Activated naive CD8-positive, alpha-beta T cell treated with anti-CD3 and anti-CD28 coated beads, Interleukin-2, amount 10 ng/mL, durations not matched to agents 7 days and 5 days (primary cell): ENCODE results near the gene ELANE. TPM values are rescaled to one million over a fixed set of nuclear protein-coding genes. Genes with fewer than 3 reads are reported as not detected.
"Not testable (repeated sequence)": the region's sequence is repeated elsewhere in the genome, so short reads cannot be mapped to it uniquely, and the experiment has no call there.

Experiments
- ATAC-seq: fragments of 150-1000 bp; cut with Tn5 transposase; one replicate; pipeline ENCODE4 v1.10.0; 2021; ENCODE audit warnings: low read depth, moderate library complexity
- POLR2A ChIA-PET: fragments of 350-600 bp; sonication (Branson Sonifier 250); formaldehyde crosslinking; loops from one replicate; lab custom pipeline; 2021; ENCODE audit warnings: antibody characterized with exemption; lab: Charles Lee
- DNase-seq: peaks from one replicate; pipeline ENCODE4 v3.0.0; 2021
- H3K27ac Mint-ChIP-seq: one replicate; pipeline ENCODE4 v1.8.0; 2022; ENCODE audit warnings: mild to moderate bottlenecking, mixed read lengths
- H3K27me3 Mint-ChIP-seq: one replicate; pipeline ENCODE4 v1.8.0; 2022; ENCODE audit warnings: mild to moderate bottlenecking, moderate library complexity, mixed read lengths
- H3K36me3 Mint-ChIP-seq: one replicate; pipeline ENCODE4 v1.8.0; 2021; ENCODE audit warnings: mild to moderate bottlenecking, mixed read lengths
- H3K4me1 Mint-ChIP-seq: one replicate; pipeline ENCODE4 v1.8.0; 2021; ENCODE audit warnings: mixed read lengths
- H3K4me3 Mint-ChIP-seq: one replicate; pipeline ENCODE4 v1.8.0; 2022; ENCODE audit warnings: mild to moderate bottlenecking, moderate library complexity, mixed read lengths
- H3K9me3 Mint-ChIP-seq: one replicate; pipeline ENCODE4 v1.8.0; 2021; ENCODE audit warnings: mixed read lengths
- total RNA-seq, 2 experiments: library from RNA; stranded (reverse); gene quantifications; one replicate each; pipeline ENCODE4 v1.2.3, GENCODE V29; 2021

The ELANE gene
- total RNA-seq, 2 experiments from 2014 or later, result not detected

DNA sequence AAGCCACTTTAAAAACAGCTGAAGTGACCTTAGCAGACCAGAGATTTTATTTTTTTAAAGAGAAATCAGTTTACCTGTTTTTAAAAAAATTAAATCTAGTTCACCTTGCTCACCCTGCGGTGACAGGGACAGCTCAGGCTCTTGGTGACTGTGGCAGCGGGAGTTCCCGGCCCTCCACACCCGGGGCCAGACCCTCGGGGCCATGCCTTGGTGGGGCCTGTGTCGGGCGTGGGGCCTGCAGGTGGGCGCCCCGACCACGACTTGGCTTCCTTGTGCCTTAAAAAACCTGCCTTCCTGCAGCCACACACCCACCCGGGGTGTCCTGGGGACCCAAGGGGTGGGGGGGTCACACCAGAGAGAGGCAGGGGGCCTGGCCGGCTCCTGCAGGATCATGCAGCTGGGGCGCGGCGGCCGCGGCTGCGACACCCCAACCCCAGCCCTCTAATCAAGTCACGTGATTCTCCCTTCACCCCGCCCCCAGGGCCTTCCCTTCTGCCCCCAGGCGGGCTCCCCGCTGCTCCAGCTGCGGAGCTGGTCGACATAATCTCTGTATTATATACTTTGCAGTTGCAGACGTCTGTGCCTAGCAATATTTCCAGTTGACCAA lies 41.1 kb upstream of the ELANE start:
- DNase-seq (no peak), ATAC-seq (no peak)
- Mint-ChIP-seq H3K27ac (no peak overlapping the region), H3K4me3 (no peak overlapping the region), H3K9me3 (peaks cover 2% of the 10 kb centered on the region), H3K36me3 (peaks cover 27% of the 10 kb centered on the region), H3K27me3 (no peaks in the 10 kb centered on the region), H3K4me1 (peaks cover 5% of the 10 kb centered on the region)
- POLR2A ChIA-PET, result no interaction called here

DNA sequence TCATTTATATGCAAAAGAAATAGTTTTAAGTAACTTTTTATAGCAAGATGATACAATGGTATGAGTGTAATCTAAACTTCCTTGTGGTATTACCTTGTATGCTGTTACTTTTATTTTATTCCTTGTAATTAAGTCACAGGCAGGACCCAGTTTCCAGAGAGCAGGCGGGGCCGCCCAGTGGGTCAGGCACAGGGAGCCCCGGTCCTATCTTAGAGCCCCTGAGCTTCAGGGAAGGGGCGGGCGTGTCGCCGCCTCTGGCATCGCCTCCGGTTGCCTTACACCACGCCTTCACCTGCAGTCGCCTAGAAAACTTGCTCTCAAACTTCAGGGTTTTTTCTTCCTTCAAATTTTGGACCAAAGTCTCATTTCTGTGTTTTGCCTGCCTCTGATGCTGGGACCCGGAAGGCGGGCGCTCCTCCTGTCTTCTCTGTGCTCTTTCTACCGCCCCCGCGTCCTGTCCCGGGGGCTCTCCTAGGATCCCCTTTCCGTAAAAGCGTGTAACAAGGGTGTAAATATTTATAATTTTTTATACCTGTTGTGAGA lies 40.5 kb upstream of the ELANE start:
- ATAC-seq (no peak), DNase-seq (no peak)
- no peak overlapping the region for H3K27ac Mint-ChIP-seq
- H3K9me3 Mint-ChIP-seq, result peaks cover 5% of the 10 kb centered on the region
- peaks cover 5% of the 10 kb centered on the region for H3K4me1 Mint-ChIP-seq
- POLR2A ChIA-PET, result no interaction called here
- no peak overlapping the region for H3K4me3 Mint-ChIP-seq
- peaks cover 32% of the 10 kb centered on the region for H3K36me3 Mint-ChIP-seq
- H3K27me3 Mint-ChIP-seq, result no peaks in the 10 kb centered on the region

DNA sequence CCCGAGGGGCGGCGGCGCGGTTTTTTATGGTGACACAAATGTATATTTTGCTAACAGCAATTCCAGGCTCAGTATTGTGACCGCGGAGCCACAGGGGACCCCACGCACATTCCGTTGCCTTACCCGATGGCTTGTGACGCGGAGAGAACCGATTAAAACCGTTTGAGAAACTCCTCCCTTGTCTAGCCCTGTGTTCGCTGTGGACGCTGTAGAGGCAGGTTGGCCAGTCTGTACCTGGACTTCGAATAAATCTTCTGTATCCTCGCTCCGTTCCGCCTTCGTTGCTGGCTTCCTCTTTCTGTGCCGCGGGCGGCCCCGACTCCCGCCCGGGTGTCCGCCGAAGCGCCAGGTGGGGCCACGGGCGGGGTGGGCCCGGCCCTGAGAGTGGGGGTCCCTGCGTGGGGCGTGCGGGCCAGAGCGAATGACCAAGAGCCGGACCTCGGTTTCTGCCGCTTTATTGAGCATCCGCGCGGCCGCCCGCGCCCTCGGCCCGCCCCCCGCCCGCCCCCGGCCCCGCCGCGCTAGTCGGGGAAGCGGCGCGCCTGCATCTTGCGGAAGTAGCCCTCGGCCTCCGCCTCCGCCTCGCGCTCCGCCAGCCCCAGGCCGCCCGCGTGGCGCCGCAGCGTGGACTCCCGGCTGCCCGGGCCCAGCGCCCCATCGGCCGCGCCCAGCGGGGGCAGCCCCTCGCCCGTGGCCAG lies 39.9 kb upstream of the ELANE start:
- no peak overlapping the region for H3K27ac Mint-ChIP-seq
- peaks cover 5% of the 10 kb centered on the region for H3K9me3 Mint-ChIP-seq
- no peak overlapping the region for H3K4me3 Mint-ChIP-seq
- POLR2A ChIA-PET, result no interaction called here
- no peak for ATAC-seq
- H3K27me3 Mint-ChIP-seq, result no peaks in the 10 kb centered on the region
- peaks cover 34% of the 10 kb centered on the region for H3K36me3 Mint-ChIP-seq
- H3K4me1 Mint-ChIP-seq, result peaks cover 5% of the 10 kb centered on the region
- DNase-seq, result no peak

DNA sequence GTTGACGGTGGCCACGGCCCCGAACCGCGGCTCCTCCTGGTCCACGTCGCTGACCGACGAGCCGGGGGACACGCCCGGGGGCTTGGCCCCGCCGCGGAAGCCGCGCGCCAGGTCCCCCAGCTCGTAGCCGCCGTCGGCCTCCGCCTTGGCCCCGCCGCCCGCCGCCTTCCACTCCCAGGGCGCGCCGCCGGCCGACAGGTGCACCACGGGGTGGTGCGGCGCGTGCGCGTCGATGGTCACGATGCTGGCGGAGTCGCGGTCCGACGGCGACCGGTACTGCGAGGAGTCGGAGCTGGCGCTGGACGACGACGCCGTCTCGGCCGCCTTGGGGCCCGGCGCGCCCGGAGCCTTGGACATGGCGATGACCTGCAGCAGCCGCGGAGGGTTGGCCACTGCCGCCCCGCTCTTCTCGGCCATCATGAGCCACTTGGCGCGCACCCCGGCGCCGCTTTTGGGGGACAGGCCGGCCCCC lies 39.3 kb upstream of the ELANE start:
- no peak overlapping the region for H3K4me3 Mint-ChIP-seq
- peaks cover under 1% of the 10 kb centered on the region for H3K4me1 Mint-ChIP-seq
- ATAC-seq (no peak), DNase-seq (no peak)
- no peak overlapping the region for H3K27ac Mint-ChIP-seq
- peaks cover 28% of the 10 kb centered on the region for H3K36me3 Mint-ChIP-seq
- H3K27me3 Mint-ChIP-seq, result no peaks in the 10 kb centered on the region
- POLR2A ChIA-PET, result no interaction called here
- peaks cover 5% of the 10 kb centered on the region for H3K9me3 Mint-ChIP-seq

DNA sequence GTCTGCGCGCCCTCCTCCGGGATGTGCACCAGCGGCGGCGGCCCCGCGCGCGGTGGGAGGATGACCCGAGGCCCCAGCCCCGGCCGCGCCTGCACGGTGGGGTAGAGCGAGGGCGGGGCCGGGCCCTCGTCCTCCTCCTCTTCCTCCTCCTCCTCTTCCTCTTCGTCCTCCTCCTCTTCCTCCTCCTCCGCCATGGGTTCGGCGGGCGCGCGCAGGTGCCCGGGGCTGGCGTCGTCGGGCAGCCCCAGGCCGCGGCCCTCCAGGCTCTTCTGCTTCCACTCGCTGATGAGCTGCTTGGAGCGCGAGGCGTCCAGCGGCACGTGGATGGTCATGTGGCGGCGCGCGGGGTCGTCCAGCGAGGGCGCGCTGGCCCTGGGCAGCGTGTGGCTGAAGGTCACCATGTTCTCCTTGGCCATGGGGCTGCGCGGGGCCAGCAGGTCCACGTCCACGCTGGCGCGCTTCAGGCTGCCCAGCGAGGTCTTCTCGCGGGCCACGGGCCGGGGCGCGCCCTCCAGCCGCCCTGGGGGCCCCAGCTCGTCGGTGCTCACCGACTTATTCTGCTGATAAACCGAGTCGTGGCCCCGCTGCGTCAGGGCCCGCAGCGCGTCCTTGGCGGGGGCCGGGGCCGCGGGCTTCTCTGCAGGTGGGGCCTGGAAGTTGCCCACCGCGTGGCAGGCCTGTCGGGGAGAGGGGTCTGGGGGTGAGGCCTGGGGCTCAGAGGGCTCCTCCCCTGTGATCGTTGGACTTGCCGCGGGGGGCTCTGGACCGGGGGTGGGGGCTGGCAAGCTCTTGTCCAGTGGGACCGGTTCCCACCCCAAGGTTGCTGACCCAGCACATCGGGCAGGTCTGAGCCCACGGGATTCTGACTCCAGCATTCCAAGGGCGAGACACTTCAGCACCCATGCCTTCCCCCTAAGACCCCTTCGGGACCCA lies 38.6 kb upstream of the ELANE start:
- Mint-ChIP-seq H3K4me3 (no peak overlapping the region), H3K36me3 (peaks cover 26% of the 10 kb centered on the region), H3K9me3 (peaks cover 5% of the 10 kb centered on the region), H3K27ac (no peak overlapping the region), H3K4me1 (no peaks in the 10 kb centered on the region), H3K27me3 (no peaks in the 10 kb centered on the region)
- POLR2A ChIA-PET, result interaction anchor here (0.7 kb wide), 1 partner anchor 12 kb away, joined by 3 read pairs; no protein-coding TSS in a partner anchor
- ATAC-seq, result peak; percentile 6
- no peak for DNase-seq

DNA sequence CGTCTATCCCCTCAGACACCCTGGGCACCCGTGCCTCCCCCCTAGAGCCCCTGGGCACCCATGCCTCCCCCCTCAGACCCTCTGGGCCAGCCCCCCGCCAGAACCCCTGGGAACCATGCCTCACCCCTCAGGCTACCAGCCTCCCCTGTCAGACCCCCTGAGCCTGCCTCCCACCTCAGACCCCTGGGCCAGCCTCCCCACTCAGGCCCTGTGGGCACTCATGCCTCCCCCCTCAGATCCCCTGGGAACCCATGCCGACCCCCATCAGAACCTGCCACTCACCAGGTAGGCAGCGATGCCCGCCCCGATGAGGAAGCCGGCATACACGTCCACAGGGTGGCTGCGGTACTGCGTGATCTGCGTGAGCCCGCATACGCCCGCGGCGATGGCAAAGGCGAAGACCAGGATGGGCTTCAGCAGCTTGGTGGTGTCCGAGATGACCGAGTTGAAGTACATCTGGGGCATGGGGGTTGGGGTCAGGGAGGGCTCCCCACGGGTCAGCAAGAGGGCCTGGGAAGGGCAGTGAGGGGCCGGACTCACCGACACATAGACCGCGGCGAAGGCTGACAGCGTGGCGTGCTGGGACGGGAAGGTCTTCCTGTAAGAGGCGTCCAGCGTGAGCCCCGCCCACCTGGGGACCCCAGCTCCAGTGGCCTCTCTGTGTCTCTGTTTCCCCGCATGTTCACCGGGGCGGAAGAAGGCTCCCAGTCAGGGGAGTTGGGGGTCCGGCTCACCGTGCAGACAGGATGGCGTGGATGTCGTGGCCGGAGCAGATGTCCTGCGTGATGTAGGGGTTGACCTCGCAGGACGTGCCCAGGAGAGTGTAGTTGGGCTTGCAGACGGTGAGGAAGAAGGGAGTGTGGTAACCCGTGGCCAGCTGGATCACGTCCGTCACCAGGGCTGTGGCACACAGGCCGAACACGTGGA lies 37.7 kb upstream of the ELANE start:
- POLR2A ChIA-PET, result interaction anchor here (0.7 kb wide), 1 partner anchor 13 kb away, joined by 3 read pairs; no protein-coding TSS in a partner anchor
- peak overlapping the region; percentile 75 for H3K27ac Mint-ChIP-seq
- H3K4me3 Mint-ChIP-seq, result no peak overlapping the region
- peak; percentile 6 for ATAC-seq
- H3K27me3 Mint-ChIP-seq, result no peaks in the 10 kb centered on the region
- H3K9me3 Mint-ChIP-seq, result peaks cover 5% of the 10 kb centered on the region
- H3K4me1 Mint-ChIP-seq, result no peaks in the 10 kb centered on the region
- DNase-seq, result no peak
- peaks cover 26% of the 10 kb centered on the region for H3K36me3 Mint-ChIP-seq

DNA sequence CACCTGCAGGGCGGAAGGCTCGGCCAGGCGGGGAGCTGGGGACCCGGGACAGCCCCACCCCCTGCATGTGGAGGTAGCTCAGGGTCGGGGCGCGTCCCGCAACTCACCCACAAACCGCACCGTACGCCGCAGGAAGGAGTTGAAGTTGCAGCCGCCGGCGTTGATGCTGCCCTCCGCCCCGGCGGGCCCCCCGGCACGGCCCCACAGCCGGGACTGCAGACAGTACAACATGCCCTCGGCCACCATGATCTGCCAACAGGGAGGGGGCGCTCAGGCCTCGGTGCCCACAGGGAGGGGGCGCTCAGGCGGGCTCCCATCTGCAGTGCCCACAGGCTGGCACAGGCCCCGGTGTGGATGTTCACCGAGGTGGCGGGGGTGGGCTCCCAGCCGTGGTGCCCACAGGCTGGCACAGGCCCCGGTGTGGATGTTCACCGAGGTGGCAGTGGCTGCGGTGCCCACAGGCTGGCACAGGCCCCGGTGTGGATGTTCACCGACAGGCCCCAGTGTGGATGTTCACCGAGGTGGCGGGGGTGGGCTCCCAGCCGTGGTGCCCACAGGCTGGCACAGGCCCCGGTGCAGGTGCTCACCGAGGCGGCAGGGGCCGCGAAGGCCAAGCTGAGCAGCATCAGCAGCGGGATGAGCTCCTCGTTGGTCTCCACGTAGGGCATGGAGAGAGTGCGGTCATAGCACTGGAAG lies 36.9 kb upstream of the ELANE start:
- H3K9me3 Mint-ChIP-seq, result peaks cover 5% of the 10 kb centered on the region
- H3K27me3 Mint-ChIP-seq, result peaks cover 2% of the 10 kb centered on the region
- no peak overlapping the region for H3K27ac Mint-ChIP-seq
- no peak overlapping the region for H3K4me3 Mint-ChIP-seq
- DNase-seq (peak; percentile 40), ATAC-seq (no peak)
- POLR2A ChIA-PET, result no interaction called here
- peaks cover 24% of the 10 kb centered on the region for H3K36me3 Mint-ChIP-seq
- no peaks in the 10 kb centered on the region for H3K4me1 Mint-ChIP-seq

DNA sequence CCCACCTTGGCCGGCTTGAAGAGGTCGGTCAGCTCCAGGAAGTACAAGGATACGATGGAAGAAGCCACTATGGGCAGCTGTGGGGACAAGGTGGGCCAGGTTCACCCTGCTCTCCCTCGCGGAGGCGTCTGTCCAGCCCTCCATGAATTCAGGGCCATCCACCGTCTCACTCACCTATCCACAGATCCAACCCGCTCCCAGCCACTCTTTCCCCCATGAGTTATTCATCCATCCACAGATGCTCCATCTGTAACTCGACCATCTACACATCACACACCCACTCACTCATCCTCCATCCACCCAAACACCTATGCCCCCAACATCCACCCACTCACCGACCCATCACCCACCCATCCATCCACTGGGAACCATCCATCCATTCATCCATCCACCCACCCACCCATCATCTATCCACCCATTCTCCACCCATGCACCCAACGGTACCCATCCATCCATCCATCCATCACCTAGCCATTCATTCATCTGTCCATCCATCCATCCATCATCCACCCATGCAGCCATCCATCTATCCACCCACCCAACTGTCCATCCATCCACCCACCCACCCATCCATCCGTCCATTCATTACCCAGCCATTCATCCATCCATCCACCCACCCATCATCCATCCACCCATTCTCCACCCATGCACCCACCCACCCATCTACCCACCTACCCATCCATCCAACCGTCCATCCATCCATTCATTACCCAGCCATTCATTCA lies 36.2 kb upstream of the ELANE start:
- Mint-ChIP-seq H3K36me3 (peaks cover 22% of the 10 kb centered on the region), H3K9me3 (peaks cover 5% of the 10 kb centered on the region), H3K4me3 (no peak overlapping the region), H3K27ac (no peak overlapping the region), H3K4me1 (no peaks in the 10 kb centered on the region), H3K27me3 (peaks cover 4% of the 10 kb centered on the region)
- POLR2A ChIA-PET, result no interaction called here
- no peak for ATAC-seq
- no peak for DNase-seq

DNA sequence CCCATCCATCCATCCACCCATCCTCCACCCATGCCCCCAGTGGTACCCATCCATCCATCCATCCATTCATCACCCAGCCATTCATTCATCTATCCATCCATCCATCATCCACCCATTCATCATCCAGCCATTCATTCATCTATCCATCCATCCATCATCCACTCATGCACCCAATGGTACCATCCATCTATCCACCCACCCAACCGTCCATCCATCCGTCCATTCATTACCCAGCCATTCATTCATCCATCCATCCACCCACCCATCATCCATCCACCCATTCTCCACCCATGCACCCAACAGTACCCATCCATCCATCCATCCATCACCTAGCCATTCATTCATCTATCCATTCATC lies 35.6 kb upstream of the ELANE start:
- Mint-ChIP-seq H3K27me3 (peaks cover 6% of the 10 kb centered on the region), H3K27ac (no peak overlapping the region)

DNA sequence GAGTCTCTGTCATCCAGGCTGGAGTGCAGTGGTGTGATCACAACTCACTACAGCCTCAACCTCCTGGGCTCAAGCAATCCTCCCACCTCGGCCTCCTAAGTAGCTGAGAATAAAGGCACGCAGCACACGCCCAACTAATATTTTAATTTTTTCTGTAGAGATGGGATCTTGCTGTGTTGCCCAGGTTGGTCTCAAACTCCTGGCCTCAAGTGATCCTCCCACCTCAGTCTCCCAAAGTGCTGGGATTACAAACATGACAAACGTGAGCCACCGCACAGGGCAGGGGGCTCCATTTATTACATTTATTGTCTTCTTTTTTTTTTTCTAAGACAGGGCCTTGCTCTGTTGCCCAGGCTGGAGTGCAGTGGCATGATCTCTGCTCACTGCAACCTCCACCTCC lies 31.9 kb upstream of the ELANE start:
- DNase-seq, H3K27ac Mint-ChIP-seq, H3K9me3 Mint-ChIP-seq, H3K4me1 Mint-ChIP-seq, H3K4me3 Mint-ChIP-seq, ATAC-seq, POLR2A ChIA-PET: not testable (repeated sequence)
- Mint-ChIP-seq H3K27me3 (peaks cover 22% of the 10 kb centered on the region), H3K36me3 (peaks cover 13% of the 10 kb centered on the region)

More for the DNA sequence above, 35.6 kb upstream of the ELANE start:
- Mint-ChIP-seq H3K4me1 (no peaks in the 10 kb centered on the region), H3K36me3 (peaks cover 22% of the 10 kb centered on the region), H3K4me3 (no peak overlapping the region), H3K9me3 (peaks cover 5% of the 10 kb centered on the region)
- DNase-seq (no peak), ATAC-seq (no peak)
- POLR2A ChIA-PET, result no interaction called here

DNA sequence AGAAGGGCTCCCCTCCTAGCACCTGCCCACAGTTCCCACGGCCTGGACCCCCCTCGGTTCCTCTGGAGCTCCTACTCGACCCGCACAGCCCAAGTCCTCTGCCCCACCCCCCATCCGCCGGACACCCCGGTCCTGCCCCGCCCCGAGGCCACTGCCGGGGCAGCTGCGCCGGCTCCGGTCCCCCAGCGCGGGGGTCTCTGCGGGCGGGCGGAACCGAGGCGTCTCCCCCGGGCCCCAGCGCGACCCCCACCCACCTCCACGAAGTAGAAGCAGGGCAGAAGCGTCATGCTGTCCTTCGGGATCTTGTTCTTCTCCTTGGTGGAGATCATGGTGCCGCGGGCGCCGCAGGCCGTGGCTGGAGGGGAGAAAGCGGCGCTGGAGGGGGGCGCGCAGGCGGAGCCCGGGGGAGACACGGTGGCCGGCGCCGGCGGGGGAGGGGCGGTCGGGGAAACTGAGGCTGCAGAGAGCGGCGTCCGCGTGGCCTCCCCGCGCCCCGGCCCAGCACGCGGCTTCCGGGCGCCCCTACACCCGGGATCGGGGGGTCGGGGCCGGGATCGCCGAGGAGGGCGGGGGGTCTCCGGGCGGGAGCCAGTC lies 30.8 kb upstream of the ELANE start:
- H3K27me3 Mint-ChIP-seq, result peaks cover 22% of the 10 kb centered on the region
- H3K9me3 Mint-ChIP-seq, result peaks cover 3% of the 10 kb centered on the region
- ATAC-seq (no peak), DNase-seq (no peak)
- peaks cover 6% of the 10 kb centered on the region for H3K36me3 Mint-ChIP-seq
- H3K4me3 Mint-ChIP-seq, result no peak overlapping the region
- H3K4me1 Mint-ChIP-seq, result no peaks in the 10 kb centered on the region
- POLR2A ChIA-PET, result no interaction called here
- no peak overlapping the region for H3K27ac Mint-ChIP-seq
